Trophoblast cell (in vitro differentiated cells and primary cell): Measurements from ENCODE around the gene PRIM2.
"Not testable (repeated sequence)": the region's sequence is repeated elsewhere in the genome, so short reads cannot be mapped to it uniquely, and the experiment has no call there.

Experiments used
- DNase-seq, 2 donors: peaks; one replicate each; pipeline ENCODE4 v3.0.0-alpha.2; 2016
- H2AFZ ChIP-seq: 2 replicates; pipeline ENCODE4 v1.6.1; 2013; ENCODE audit warnings: low read length, moderate library complexity, mild to moderate bottlenecking; ENCODE audit not compliant: insufficient read depth, poor library complexity
- H2AK5ac ChIP-seq: 2 replicates; pipeline ENCODE4 v1.6.1; 2013; ENCODE audit warnings: mild to moderate bottlenecking, low read length
- H2BK120ac ChIP-seq: 2 replicates; pipeline ENCODE4 v1.6.1; 2013; ENCODE audit warnings: low read length, mild to moderate bottlenecking, moderate library complexity; ENCODE audit not compliant: insufficient read depth, poor library complexity
- H2BK12ac ChIP-seq: 2 replicates; pipeline ENCODE4 v1.6.1; 2013; ENCODE audit warnings: mild to moderate bottlenecking, low read length, moderate library complexity
- H2BK5ac ChIP-seq: 2 replicates; pipeline ENCODE4 v1.6.1; 2013; ENCODE audit warnings: low read length, low read depth, moderate library complexity, mild to moderate bottlenecking; ENCODE audit not compliant: poor library complexity
- H3K14ac ChIP-seq: 2 replicates; pipeline ENCODE4 v1.6.1; 2013; ENCODE audit warnings: mild to moderate bottlenecking, low read length
- H3K18ac ChIP-seq: 2 replicates; pipeline ENCODE4 v1.6.1; 2013; ENCODE audit warnings: mild to moderate bottlenecking, low read length
- H3K23ac ChIP-seq: 2 replicates; pipeline ENCODE4 v1.6.1; 2013; ENCODE audit warnings: low read length
- H3K27ac ChIP-seq: 2 replicates; pipeline ENCODE4 v1.5.1; 2013; ENCODE audit warnings: low read depth, mild to moderate bottlenecking, inconsistent platforms, low read length, moderate library complexity
- H3K27me3 ChIP-seq: 2 replicates; pipeline ENCODE4 v1.6.1; 2013; ENCODE audit warnings: inconsistent platforms, mild to moderate bottlenecking, low read length, moderate library complexity; ENCODE audit not compliant: insufficient read depth
- H3K36me3 ChIP-seq, 2 experiments: 1 replicate in 1 of 2; 2 replicates in 1 of 2; pipeline ENCODE4 v1.6.1; 2013; ENCODE audit warnings: low read length in 2 of 2, mild to moderate bottlenecking in 2 of 2, moderate library complexity in 1 of 2; ENCODE audit not compliant: insufficient read depth in 2 of 2, control insufficient read depth in 1 of 2
- H3K4ac ChIP-seq: 2 replicates; pipeline ENCODE4 v1.6.1; 2013; ENCODE audit warnings: low read depth, mild to moderate bottlenecking, low read length, moderate library complexity
- H3K4me1 ChIP-seq, 2 experiments: 1 replicate in 1 of 2; 2 replicates in 1 of 2; pipeline ENCODE4 v1.6.1; 2013; ENCODE audit warnings: low read length in 2 of 2, mild to moderate bottlenecking in 2 of 2, moderate library complexity in 1 of 2; ENCODE audit not compliant: insufficient read depth in 2 of 2, control insufficient read depth in 1 of 2
- H3K4me2 ChIP-seq: 2 replicates; pipeline ENCODE4 v1.6.1; 2013; ENCODE audit warnings: inconsistent platforms, mild to moderate bottlenecking, low read length, moderate library complexity
- H3K4me3 ChIP-seq: 2 replicates; pipeline ENCODE4 v1.5.1; 2013; ENCODE audit warnings: mild to moderate bottlenecking, low read depth, low read length, inconsistent platforms
- H3K79me1 ChIP-seq: one replicate; pipeline ENCODE4 v1.6.1; 2013; ENCODE audit warnings: low read length
- H3K79me2 ChIP-seq: 2 replicates; pipeline ENCODE4 v1.6.1; 2013; ENCODE audit warnings: low read length, mild to moderate bottlenecking; ENCODE audit not compliant: control insufficient read depth, insufficient read depth, poor library complexity
- H3K9ac ChIP-seq: 2 replicates; pipeline ENCODE4 v1.6.1; 2013; ENCODE audit warnings: mild to moderate bottlenecking, low read length
- H3K9me3 ChIP-seq: 2 replicates; pipeline ENCODE4 v1.6.1; 2013; ENCODE audit warnings: low read depth, mild to moderate bottlenecking, control low read depth, inconsistent platforms, low read length; ENCODE audit not compliant: insufficient read depth
- H4K12ac ChIP-seq: 2 replicates; pipeline ENCODE4 v1.6.1; 2013; ENCODE audit warnings: low read depth, mild to moderate bottlenecking, low read length, moderate library complexity
- H4K8ac ChIP-seq: 2 replicates; pipeline ENCODE4 v1.6.1; 2013; ENCODE audit warnings: low read depth, mild to moderate bottlenecking, low read length, moderate library complexity
- H4K91ac ChIP-seq: one replicate; pipeline ENCODE4 v1.6.1; 2013; ENCODE audit warnings: low read depth, mild to moderate bottlenecking, low read length, moderate library complexity
- WGBS: extraction: QIAGEN DNeasy Blood & Tissue Kit; methylation state at CpG from one replicate; pipeline ENCODE4 v1.1.7; 2013; ENCODE audit warnings: missing lambda C conversion rate; ENCODE audit not compliant: insufficient read length, insufficient coverage; ENCODE audit errors: extremely low coverage; 5-methylcytosine and 5-hydroxymethylcytosine counted together

The PRIM2 gene

GRCh38 chr6:57521085-57521484 is 203.7 kb downstream of the PRIM2 start:
- not testable (repeated sequence) for H3K18ac ChIP-seq, H3K9me3 ChIP-seq, H3K14ac ChIP-seq, H2BK120ac ChIP-seq, H3K27ac ChIP-seq, H2BK5ac ChIP-seq, H4K12ac ChIP-seq, H3K27me3 ChIP-seq, H3K79me2 ChIP-seq, H3K4me3 ChIP-seq, H3K4me1 ChIP-seq, H3K4me2 ChIP-seq, H2AK5ac ChIP-seq, H4K8ac ChIP-seq, H3K4ac ChIP-seq, H3K79me1 ChIP-seq, H3K36me3 ChIP-seq, H4K91ac ChIP-seq, H2AFZ ChIP-seq, H3K9ac ChIP-seq, H2BK12ac ChIP-seq, H3K23ac ChIP-seq, DNase-seq
- WGBS: no CpG with 5 or more reads among the region's 1 CpG

DNA sequence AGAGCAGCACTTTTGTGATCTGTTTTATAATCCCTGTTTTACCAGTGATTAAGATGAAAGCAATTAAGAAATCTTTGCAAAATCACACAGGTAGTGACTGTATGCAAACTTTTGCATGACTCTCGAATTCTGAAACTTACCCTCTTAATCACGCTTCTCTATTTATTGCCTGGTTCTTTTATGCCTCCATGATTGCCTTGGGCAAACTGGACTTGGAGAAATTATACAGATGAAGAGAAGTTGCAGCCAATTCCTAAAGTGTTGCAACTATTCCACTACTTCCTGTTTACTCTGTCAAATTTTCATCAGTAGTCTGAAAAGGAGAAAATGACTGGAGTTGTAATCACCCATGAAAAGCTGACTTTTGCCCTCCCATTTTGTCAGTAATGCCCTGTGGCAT is 205.8 kb downstream of the PRIM2 start:
- H3K14ac ChIP-seq, H3K79me1 ChIP-seq, H3K4me3 ChIP-seq, H3K9ac ChIP-seq, H3K27me3 ChIP-seq, DNase-seq, H3K4me2 ChIP-seq, H2BK120ac ChIP-seq, H3K4me1 ChIP-seq, H3K79me2 ChIP-seq, H3K18ac ChIP-seq, H2AK5ac ChIP-seq, H3K27ac ChIP-seq, H3K36me3 ChIP-seq, H2BK5ac ChIP-seq, H2BK12ac ChIP-seq, H3K23ac ChIP-seq, H3K4ac ChIP-seq, H4K12ac ChIP-seq, H4K8ac ChIP-seq, H2AFZ ChIP-seq, H3K9me3 ChIP-seq, H4K91ac ChIP-seq: not testable (repeated sequence)
- WGBS: no CpG with 5 or more reads among the region's 2 CpGs

- H2AK5ac ChIP-seq, H3K4me3 ChIP-seq, H2BK12ac ChIP-seq, H3K79me1 ChIP-seq, H4K12ac ChIP-seq, H3K4me2 ChIP-seq, H4K8ac ChIP-seq, H3K27me3 ChIP-seq, H3K4me1 ChIP-seq, H3K23ac ChIP-seq, H4K91ac ChIP-seq, H3K79me2 ChIP-seq, H3K36me3 ChIP-seq, H2AFZ ChIP-seq, H2BK5ac ChIP-seq, H2BK120ac ChIP-seq, H3K27ac ChIP-seq, DNase-seq, H3K9ac ChIP-seq, H3K18ac ChIP-seq, H3K9me3 ChIP-seq, H3K14ac ChIP-seq, H3K4ac ChIP-seq: not testable (repeated sequence)
- WGBS: no CpG with 5 or more reads among the region's 1 CpG
Observed at GRCh38 chr6:57529755-57530154, 212.3 kb downstream of the PRIM2 start.

DNA sequence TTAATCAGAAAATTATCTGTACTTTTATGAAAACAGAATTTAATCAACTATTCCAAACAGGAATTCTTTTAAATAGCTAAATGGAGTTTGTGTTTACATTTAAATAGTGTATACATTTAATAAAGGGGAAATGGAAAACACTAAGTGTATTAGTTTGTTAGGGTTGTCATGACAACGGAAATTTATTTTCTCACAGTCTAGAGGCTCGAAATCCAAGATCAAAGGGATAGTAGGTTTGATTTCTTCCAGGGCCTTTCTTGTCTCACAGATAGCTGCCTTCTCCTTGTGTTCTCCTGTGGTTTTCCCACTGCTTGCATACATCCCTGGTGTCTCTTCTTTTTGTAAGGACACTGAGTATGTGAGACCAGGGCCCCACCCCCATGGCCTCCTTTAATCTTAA is 215.2 kb downstream of the PRIM2 start:
- not testable (repeated sequence) for H4K8ac ChIP-seq, H3K27me3 ChIP-seq, H3K23ac ChIP-seq, H2BK120ac ChIP-seq, H2AK5ac ChIP-seq, H3K79me1 ChIP-seq, H3K4me3 ChIP-seq, H4K91ac ChIP-seq, H3K18ac ChIP-seq, H3K4me1 ChIP-seq, DNase-seq, H3K4ac ChIP-seq, H3K14ac ChIP-seq, H3K27ac ChIP-seq, H2BK12ac ChIP-seq, H2AFZ ChIP-seq, H3K9ac ChIP-seq, H2BK5ac ChIP-seq, H3K36me3 ChIP-seq, H3K4me2 ChIP-seq, H3K9me3 ChIP-seq, H4K12ac ChIP-seq, H3K79me2 ChIP-seq
- WGBS: no CpG with 5 or more reads among the region's 2 CpGs
